GM19239 (cell line): ENCODE measurements around the gene SELENOO.
A peak's percentile ranks its signal among the peaks of the same experiment; 100 is the strongest.

Experiments used
- DNase-seq: peaks from one replicate; pipeline ENCODE4 v3.0.0; 2011; ENCODE audit warnings: low spot score; ENCODE audit not compliant: insufficient read length
- FAIRE-seq: peaks from 2 replicates; lab custom pipeline; 2011; peaks lifted over from hg19 to GRCh38; lab: Jason Lieb, UNC

SELENOO gene

DNA sequence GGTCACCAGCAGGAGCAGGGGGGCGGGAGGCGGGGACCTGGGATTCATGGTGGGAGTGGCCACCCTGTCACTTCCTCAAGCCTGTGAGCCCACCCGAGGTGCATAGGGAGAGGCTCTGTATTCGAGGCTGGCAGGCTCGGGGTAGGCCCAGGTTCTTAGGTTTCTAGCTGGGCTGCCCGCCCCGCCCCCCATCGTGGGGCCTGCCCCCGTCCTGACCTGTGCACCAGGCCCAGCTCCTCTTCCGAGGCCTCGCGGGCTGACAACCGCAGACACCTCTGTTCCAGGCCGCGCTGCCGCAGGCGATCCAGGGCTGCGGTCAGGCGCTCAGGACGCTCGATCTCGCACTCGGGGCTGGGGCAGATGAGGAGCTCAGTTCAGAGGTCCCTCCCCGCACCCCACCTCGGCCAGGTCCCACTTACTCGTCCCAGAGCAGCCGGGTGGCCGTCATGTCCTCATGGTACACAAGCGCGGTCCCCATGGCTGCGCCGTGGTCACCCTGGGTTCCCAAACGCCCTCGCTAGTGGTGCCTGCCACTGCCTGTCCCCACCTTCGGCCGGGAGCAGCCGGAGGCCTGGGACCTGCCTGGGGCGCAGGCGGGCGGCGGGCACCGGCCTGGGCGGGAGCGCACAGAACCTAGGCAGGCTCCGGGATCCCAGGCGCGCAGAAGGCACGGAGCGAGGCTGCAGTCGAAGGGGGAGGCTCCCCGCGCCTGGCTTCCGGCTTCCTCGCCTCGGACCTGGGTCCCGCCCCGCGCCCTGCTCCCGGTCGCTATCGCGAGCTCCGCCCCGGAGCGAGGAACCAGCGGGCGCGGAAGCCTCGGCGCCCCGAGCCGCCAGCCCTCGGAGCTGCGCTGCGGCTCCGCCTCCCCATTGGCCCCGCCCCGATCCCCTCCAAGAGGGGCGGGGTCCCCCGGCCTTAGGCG is 50.0 kb downstream of the SELENOO start, which contains the start of gene HDAC10:
Gene HDAC10, minus strand, starts transcription at position 711 of the 922 bp plus-strand sequence. Its CDS starts 233 bp downstream, at position 478.
- peak; percentile 92 for FAIRE-seq
- peak; percentile 93 for DNase-seq

DNA sequence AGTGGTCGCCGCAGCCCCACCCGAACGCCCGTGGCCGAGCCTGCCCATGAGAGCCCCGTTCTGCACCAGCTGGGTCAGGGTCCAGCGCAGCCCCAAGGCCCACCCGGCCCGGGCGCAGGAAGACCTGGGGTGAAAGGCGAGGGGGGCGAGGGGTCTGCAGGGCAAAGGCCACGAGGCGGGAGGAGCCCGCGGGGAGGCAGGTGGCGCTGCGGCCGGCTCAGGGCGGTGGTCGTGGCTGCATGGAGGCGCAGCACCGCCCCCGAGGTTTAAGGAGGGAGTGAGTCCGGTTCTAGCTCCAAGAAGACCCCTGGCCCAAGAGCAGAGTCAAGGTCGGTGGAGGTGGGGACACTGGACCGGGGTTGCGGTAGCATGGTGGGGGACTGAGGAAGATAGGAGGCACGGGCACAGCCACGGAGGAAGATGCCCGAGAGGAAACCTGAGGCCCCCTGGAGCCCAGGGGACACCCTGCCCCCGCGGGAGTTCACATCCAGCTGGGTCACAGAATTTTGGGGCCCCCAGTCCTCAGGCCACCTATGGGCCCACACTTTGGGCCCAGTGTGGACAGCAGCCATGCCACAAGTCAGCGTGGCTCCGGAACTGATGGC is 50.8 kb downstream of the SELENOO start:
- no peak for DNase-seq
- FAIRE-seq, result no peak

DNA sequence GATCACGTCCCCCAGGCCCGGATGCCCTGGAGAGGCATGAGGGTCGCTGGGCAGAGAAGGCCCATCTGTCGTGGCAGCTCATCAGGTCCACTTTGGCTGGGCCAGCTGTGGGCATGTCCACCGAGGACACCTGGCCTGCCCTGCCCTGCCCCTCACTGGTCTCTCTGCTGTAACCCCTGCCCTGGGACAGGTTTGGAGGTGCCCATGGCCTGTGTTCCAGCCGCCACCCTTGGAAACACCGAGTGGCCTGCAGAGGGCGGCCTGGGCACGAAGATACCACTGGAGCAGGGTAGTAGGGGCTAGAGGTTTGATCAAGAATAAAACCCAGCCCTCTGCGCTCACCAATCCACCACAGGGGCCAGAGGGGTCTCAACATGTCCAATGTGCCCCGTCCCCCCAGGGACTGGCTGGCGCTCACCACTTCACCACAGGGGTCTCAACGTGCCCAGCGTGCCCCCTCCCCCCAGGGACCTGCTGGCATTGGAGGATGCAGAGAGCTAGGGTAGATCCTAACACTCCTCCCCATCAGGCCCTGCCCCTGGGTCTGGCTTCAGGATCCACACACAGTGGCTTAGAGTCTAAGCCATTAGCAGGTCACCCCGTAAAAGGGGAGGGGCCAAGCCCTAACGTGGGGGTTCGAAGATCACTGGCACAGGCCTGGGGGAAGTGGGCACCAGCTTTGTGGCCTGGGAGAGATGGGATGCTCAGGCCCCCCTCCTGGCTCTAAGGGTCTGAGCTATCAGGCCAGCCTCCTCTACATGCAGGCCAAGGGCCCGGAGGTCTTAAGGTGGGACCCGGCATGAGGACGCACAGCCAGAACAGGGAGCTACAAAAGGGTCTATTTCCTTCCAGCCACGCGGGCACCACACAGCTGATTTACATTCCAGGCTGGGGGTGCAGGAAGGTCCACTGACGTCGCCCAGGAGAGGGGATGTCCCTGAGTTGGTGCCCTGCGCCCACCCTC is 51.6 kb downstream of the SELENOO start:
- FAIRE-seq, result peak; percentile 37
- DNase-seq, result peak; percentile 70

DNA sequence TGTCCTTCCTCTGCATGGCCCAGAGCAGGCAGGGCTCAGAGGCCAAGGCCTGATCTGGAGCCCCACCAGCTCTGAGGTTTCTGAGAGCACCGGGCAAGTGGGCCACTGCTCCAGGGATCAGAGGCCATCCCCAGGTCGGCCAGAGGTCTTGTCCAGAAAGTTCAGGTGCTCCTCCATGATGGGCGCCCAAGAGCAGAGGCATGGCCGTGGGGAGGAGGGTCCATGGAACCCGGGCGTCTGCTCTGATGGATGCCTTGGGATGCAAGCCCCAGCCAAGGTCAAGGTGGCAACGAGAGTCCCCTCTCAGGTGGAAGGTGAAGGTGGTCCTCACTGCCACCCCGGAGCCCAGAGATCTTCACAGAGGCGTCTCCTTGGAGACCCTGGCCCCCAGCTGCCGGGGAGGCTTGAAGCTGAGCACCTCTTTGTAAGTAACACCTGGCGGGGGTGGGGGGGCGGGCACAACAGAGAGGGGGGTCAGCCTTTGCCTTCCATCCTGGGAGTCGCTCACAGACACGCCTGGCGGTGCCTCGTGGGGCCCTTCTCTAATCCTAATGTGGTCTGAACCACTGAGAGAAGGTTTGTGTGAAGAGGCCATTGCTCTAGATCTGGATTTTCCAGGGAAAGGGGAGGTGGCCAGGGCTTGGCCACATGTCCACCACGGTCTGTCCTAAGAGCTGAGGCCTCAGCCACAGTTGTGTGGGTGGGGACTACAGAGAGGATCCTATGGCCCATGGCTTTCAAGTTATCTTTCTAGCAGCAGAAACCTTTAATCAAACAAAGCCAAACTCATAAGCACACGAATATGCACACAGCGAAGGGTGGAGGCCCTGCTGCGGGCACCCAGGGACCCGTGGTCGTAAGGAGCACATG is 52.5 kb downstream of the SELENOO start:
- FAIRE-seq, result no peak
- DNase-seq, result no peak

- DNase-seq, result no peak
Observed at GRCh38 chr22:50253941-50254340, 53.1 kb downstream of the SELENOO start.

GRCh38 chr22:50255099-50255498 is 54.3 kb downstream of the SELENOO start:
- DNase-seq (no peak), FAIRE-seq (no peak)

More at GRCh38 chr22:50253941-50254340, 53.1 kb downstream of the SELENOO start:
- FAIRE-seq, result no peak

- FAIRE-seq (no peak), DNase-seq (no peak)
Observed at GRCh38 chr22:50255607-50256006, 54.8 kb downstream of the SELENOO start.

DNA sequence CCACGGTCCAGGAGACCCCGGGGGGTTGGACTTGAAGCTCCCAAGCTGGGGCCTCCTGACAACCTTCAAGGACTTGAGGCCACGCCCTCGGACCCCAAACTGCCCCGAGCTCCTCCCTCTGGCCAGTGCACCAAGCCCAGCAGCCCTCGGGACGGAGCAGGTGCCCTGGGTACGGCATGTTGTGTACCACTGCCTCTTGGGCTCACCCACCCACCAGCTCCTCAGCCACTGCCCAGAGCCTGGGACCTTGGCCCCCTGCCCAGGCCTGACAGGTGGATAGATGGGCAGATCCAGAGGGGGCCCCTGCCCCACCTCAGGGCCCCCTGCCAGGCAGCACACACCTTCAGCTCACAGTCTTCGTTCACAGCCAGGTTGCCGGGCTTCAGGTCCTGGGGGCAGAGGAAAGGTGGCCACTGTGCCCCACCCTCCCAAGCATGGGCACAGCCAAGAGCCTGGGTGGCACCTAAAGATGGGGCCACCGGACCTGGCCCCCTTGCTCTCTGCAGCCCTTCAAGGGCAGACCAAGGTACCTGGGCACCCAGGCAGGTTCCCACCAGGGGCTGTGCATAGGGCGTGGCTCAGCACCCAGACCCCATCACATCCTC is 55.5 kb downstream of the SELENOO start:
- no peak for DNase-seq
- FAIRE-seq, result no peak

DNA sequence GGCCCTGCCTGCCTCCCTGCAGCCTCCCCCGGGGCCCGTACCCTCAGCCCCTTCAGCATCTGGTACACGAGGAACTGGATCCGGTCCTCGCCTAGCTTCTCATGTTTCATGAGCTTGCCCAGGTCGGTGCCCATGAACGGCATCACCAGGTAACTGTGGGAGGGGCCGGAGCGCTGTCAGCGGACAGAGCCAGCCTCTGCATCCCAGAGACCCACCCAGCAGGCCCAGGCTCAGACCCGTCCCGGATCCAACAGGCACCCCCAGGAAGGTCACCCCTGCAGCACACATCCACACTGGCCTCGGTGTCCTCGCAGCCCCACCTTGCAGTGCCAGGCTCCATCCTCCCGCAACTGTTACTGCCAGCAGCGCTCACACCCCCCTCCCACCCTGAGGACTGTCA is 56.2 kb downstream of the SELENOO start:
- no peak for FAIRE-seq
- DNase-seq, result no peak

DNA sequence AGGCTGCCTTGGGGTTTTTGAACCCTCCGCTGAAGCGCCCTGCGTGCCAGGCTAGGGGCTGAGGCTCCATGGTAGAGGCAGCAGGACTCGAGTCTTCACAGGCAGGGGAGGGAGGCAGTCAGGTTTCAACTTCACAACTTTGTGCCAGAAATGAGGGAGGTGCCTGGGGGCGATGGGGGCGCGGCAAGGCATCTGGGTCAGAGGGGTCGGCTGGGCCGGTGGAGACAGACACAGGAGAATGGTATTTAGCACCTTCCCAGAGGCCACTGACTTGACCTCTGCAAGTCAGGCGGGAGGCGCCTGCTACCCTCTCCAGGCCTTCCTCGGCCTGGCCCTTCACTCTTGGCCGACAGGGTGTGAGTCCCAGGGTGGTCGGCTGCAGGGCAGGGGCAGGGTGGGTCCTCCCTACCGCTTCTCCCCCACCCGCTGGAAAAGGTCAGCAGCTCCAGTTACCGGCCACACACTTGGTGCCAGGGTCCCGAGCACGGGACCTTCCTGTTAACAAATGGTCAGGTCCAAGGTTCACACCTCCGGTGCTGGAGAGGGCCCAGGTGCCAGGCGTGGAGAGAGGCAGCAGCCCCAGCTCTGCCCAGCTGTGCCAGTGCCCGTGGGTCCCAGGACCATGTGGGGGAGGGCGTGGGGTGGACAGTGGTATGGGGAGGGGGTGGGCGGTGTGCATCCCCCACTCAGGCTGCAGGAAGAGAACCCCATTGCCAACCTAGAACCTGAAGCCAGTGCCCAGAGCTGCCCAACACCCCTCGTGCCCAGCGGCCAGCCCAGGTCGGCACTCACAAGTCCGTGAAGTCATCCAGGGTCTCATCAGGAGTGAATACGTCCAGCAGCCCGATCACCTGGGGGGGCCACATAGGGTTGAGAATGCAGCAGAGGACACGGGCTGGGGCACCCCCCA is 56.9 kb downstream of the SELENOO start:
- no peak for FAIRE-seq
- DNase-seq, result no peak

- DNase-seq (no peak), FAIRE-seq (no peak)
Observed at GRCh38 chr22:50258361-50259292, 57.8 kb downstream of the SELENOO start.

DNA sequence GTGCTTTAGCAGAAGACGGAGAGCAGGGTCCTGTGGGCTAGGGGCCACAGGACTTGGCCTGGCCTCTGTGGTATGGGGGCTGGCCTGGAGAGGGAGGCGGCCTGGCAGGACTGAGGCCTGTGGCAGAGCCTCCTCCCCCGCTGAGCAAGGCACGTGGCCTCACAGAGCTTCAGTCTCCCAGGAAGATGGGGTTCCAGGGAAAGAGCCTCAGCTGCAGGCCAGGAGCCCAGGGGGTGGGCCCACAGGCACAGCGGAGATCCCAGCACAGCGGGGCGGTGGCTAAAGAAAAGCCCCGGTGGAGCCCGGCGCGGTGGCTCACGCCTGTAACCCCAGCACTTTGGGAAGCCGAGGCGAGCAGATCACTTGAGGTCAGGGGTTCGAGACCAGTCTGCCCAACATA is 58.5 kb downstream of the SELENOO start:
- no peak for FAIRE-seq
- DNase-seq, result no peak

DNA sequence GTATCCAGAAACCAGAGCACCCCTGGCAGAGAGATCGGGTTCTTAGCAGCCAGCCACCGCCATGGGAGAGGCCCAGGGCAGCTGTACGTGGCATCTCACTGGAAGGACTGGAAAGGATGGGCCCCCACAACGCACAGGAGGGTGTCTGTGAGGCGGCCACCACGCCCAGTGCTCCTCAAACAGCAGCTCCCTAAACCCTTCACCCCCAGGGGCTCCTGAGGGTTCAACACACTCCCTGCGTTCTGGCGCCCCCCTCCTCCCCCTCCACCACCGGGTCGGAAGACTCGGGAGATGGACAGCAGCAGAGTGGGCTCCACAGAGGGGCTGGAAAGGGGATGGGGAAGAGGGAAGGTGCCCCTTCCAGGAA is 59.6 kb downstream of the SELENOO start:
- FAIRE-seq (no peak), DNase-seq (no peak)

GRCh38 chr22:50260801-50261614 is 60.2 kb downstream of the SELENOO start:
- FAIRE-seq, result peak; percentile 66

GRCh38 chr22:50261615-50262459 is 61.0 kb downstream of the SELENOO start, which contains the start of gene MAPK12:
TSS of gene MAPK12 (minus strand) at chr22:50261683. CDS start at chr22:50261509, 174 bp downstream.
- FAIRE-seq, result peak; percentile 14
- DNase-seq, result peak; percentile 97

More at GRCh38 chr22:50260801-50261614, 60.2 kb downstream of the SELENOO start:
- peak; percentile 83 for DNase-seq
